Calu3 (cell line): Measurements from ENCODE around the gene FKBP1B. TPM values are rescaled to one million over a fixed set of nuclear protein-coding genes. Genes with fewer than 3 reads are reported as not detected.
"Not testable (repeated sequence)": the region's sequence is repeated elsewhere in the genome, so short reads cannot be mapped to it uniquely, and the experiment has no call there.

Experiments used
- BruUV-seq: library from RNA; stranded (reverse); fragments of 400-500 nt; replicated peaks from 2 replicates; lab custom pipeline; 2021; lab: Mats Ljungman, UMichigan
- CTCF ChIA-PET: fragments of 300-600 bp; sonication (Branson Sonifier 250); formaldehyde crosslinking; loops from one replicate; lab custom pipeline; 2022; ENCODE audit warnings: antibody characterized with exemption; lab: Charles Lee
- DNase-seq: peaks from one replicate; pipeline ENCODE4 v3.0.0; 2022
- H3K27ac Mint-ChIP-seq: one replicate; pipeline ENCODE4 v1.8.0; 2022; ENCODE audit warnings: mixed read lengths; ENCODE audit not compliant: unreplicated experiment
- H3K27me3 Mint-ChIP-seq: one replicate; pipeline ENCODE4 v1.8.0; 2022; ENCODE audit warnings: mixed read lengths; ENCODE audit not compliant: unreplicated experiment
- H3K36me3 Mint-ChIP-seq: one replicate; pipeline ENCODE4 v1.8.0; 2022; ENCODE audit warnings: mild to moderate bottlenecking, moderate library complexity, mixed read lengths; ENCODE audit not compliant: insufficient read depth, unreplicated experiment
- H3K4me1 Mint-ChIP-seq: one replicate; pipeline ENCODE4 v1.8.0; 2022; ENCODE audit warnings: mild to moderate bottlenecking, low read depth, mixed read lengths; ENCODE audit not compliant: unreplicated experiment
- H3K4me3 Mint-ChIP-seq: one replicate; pipeline ENCODE4 v1.8.0; 2022; ENCODE audit warnings: mild to moderate bottlenecking, low read depth, moderate library complexity, mixed read lengths; ENCODE audit not compliant: unreplicated experiment
- H3K9me3 Mint-ChIP-seq: one replicate; pipeline ENCODE4 v1.8.0; 2022; ENCODE audit warnings: low read depth, mixed read lengths; ENCODE audit not compliant: unreplicated experiment
- CTCF ChIP-seq: fragments of 200-600 bp; IDR thresholded peaks from one replicate; pipeline ENCODE4 v1.8.0; 2022; ENCODE audit warnings: antibody characterized with exemption; ENCODE audit not compliant: unreplicated experiment
- intact Hi-C: fragments of 100-400 bp; cut with micrococcal nuclease; formaldehyde crosslinking; loops from one replicate; pipeline ENCODE4 v1.10.0; 2022; ENCODE audit not compliant: unreplicated experiment
- total RNA-seq: library from RNA; stranded (reverse); gene quantifications from 2 replicates; pipeline ENCODE4 v1.2.3, GENCODE V29; 2022

The FKBP1B gene
- total RNA-seq, 1 experiment from 2014 or later, result 8.2 TPM

GRCh38 chr2:24040511-24040910, 9.0 kb upstream of the FKBP1B start:
- CTCF ChIA-PET, result no interaction called here
- no peak for DNase-seq
- intact Hi-C loops, result no loop called here

GRCh38 chr2:24043133-24043532, 6.4 kb upstream of the FKBP1B start:
- H3K9me3 Mint-ChIP-seq, DNase-seq, intact Hi-C loops, BruUV-seq, H3K27ac Mint-ChIP-seq, H3K4me3 Mint-ChIP-seq, H3K4me1 Mint-ChIP-seq, H3K27me3 Mint-ChIP-seq: not testable (repeated sequence)
- H3K36me3 Mint-ChIP-seq, result peaks cover 17% of the 10 kb centered on the region
- CTCF ChIA-PET, result interaction anchor here (0.6 kb wide), 1 partner anchor 103 kb away, joined by 9 read pairs; no protein-coding TSS in a partner anchor

More at GRCh38 chr2:24040511-24040910, 9.0 kb upstream of the FKBP1B start:
- Mint-ChIP-seq H3K4me1 (peaks cover 9% of the 10 kb centered on the region), H3K27ac (no peak overlapping the region), H3K9me3 (no peaks in the 10 kb centered on the region), H3K36me3 (peaks cover 5% of the 10 kb centered on the region), H3K4me3 (no peak overlapping the region), H3K27me3 (no peaks in the 10 kb centered on the region)
- no TSS peak for BruUV-seq
- TF ChIP-seq CTCF, result no peak

GRCh38 chr2:24045511-24046508, 3.7 kb upstream of the FKBP1B start:
- peaks cover 34% of the 10 kb centered on the region for H3K36me3 Mint-ChIP-seq
- no TSS peak for BruUV-seq
- TF ChIP-seq CTCF, result no peak
- CTCF ChIA-PET, result interaction anchor here (0.6 to 0.7 kb wide), 3 partner anchors 9 to 1402 kb away, joined by 3 to 6 read pairs (median 4); no protein-coding TSS in a partner anchor
- H3K9me3 Mint-ChIP-seq, result no peaks in the 10 kb centered on the region
- H3K27ac Mint-ChIP-seq, result no peak overlapping the region
- intact Hi-C loops, result loop anchor here (2.0 kb wide), 1 partner anchor 31 kb away; the partner anchor contains the start of gene SF3B6
- H3K4me1 Mint-ChIP-seq, result peaks cover 9% of the 10 kb centered on the region
- no peak for DNase-seq
- H3K4me3 Mint-ChIP-seq, result peak overlapping the region; percentile 88
- H3K27me3 Mint-ChIP-seq, result no peaks in the 10 kb centered on the region

GRCh38 chr2:24046599-24046929, 3.0 kb upstream of the FKBP1B start:
- Mint-ChIP-seq H3K9me3 (no peaks in the 10 kb centered on the region), H3K36me3 (peaks cover 34% of the 10 kb centered on the region), H3K4me1 (peaks cover 9% of the 10 kb centered on the region), H3K4me3 (peak overlapping the region; percentile 88), H3K27me3 (no peaks in the 10 kb centered on the region), H3K27ac (no peak overlapping the region)
- intact Hi-C loops, result loop anchor here (2.0 kb wide), 1 partner anchor 30 kb away; the partner anchor contains the start of gene SF3B6
- no peak for DNase-seq
- no TSS peak for BruUV-seq
- CTCF ChIA-PET, result interaction anchor here (0.8 to 1.8 kb wide), 3 partner anchors 14 to 222 kb away, joined by 3 to 13 read pairs (median 11); partner anchors contain the start of gene ATAD2B
- TF ChIP-seq CTCF, result no peak
